Body of pancreas (tissue), 4 donors: ENCODE measurements around the gene OTOGL.

Source experiments
- POLR2A ChIP-seq, 3 donors: fragments of 450-650 bp; IDR thresholded peaks; one replicate each; pipeline ENCODE4 v1.6.1; 2016; ENCODE audit warnings: antibody characterized with exemption in 3 of 3, mild to moderate bottlenecking in 2 of 3
- TF ChIP-seq, protein P1 (sequence below), 7 experiments: fragments of 450-650 bp in 4 of 7; fragments of 200-600 bp in 3 of 7; sonication (generic) in 3 of 7; IDR thresholded peaks; one replicate each; pipeline ENCODE4 v1.5.1; 2016 to 2019; ENCODE audit warnings: antibody characterized with exemption in 7 of 7

DNA sequence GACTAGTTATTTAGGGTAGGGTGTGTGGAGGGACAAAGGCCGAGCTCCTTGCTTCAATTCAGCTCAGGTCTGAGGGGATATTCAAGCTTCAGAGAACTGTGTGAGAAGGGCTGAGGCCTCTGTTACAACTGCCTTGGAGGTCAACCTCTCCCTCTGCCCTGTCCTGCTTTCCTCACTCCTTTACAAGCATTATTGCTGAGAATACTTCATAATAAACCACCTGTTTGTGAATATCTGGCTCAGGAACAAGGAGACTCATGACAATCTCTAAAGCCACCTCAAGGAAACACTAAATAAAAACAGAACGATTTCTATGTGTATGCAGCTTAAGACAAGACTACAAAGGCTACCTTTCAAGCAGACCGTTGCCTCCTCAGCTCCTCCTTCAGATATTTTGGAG, 21.7 kb downstream of the OTOGL start:
- TF ChIP-seq, protein P1, sequence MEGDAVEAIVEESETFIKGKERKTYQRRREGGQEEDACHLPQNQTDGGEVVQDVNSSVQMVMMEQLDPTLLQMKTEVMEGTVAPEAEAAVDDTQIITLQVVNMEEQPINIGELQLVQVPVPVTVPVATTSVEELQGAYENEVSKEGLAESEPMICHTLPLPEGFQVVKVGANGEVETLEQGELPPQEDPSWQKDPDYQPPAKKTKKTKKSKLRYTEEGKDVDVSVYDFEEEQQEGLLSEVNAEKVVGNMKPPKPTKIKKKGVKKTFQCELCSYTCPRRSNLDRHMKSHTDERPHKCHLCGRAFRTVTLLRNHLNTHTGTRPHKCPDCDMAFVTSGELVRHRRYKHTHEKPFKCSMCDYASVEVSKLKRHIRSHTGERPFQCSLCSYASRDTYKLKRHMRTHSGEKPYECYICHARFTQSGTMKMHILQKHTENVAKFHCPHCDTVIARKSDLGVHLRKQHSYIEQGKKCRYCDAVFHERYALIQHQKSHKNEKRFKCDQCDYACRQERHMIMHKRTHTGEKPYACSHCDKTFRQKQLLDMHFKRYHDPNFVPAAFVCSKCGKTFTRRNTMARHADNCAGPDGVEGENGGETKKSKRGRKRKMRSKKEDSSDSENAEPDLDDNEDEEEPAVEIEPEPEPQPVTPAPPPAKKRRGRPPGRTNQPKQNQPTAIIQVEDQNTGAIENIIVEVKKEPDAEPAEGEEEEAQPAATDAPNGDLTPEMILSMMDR (IDR thresholded peaks at IDR 0.05): no peak
- no peak for TF ChIP-seq POLR2A (IDR thresholded peaks at IDR 0.05)
